ENCODE results near the gene RAD51B. TPM values are rescaled to one million over a fixed set of nuclear protein-coding genes. Genes with fewer than 3 reads are reported as not detected.

RAD51B gene
- total and polyA plus RNA-seq, 2 experiments from 2014 or later: 11.7 to 17.8 TPM

GRCh38 chr14:68124979-68125731, 305.6 kb downstream of the RAD51B start:
- no peaks in the 10 kb centered on the region for H3K9me3 ChIP-seq (ENCODE audit: low read depth)
- DNase-seq (ENCODE audit: low read depth in 1 of 2, low spot score in 1 of 2): peak in 1 of 2 donors; percentile 57
- H3K36me3 ChIP-seq: no peaks in the 10 kb centered on the region
- no peaks in the 10 kb centered on the region for H3K27me3 ChIP-seq
- no peaks in the 10 kb centered on the region for H3K4me1 ChIP-seq (ENCODE audit: low read depth)
- H3K27ac ChIP-seq: no peak overlapping the region
- TF ChIP-seq, protein P1, sequence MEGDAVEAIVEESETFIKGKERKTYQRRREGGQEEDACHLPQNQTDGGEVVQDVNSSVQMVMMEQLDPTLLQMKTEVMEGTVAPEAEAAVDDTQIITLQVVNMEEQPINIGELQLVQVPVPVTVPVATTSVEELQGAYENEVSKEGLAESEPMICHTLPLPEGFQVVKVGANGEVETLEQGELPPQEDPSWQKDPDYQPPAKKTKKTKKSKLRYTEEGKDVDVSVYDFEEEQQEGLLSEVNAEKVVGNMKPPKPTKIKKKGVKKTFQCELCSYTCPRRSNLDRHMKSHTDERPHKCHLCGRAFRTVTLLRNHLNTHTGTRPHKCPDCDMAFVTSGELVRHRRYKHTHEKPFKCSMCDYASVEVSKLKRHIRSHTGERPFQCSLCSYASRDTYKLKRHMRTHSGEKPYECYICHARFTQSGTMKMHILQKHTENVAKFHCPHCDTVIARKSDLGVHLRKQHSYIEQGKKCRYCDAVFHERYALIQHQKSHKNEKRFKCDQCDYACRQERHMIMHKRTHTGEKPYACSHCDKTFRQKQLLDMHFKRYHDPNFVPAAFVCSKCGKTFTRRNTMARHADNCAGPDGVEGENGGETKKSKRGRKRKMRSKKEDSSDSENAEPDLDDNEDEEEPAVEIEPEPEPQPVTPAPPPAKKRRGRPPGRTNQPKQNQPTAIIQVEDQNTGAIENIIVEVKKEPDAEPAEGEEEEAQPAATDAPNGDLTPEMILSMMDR (IDR thresholded peaks at IDR 0.05; ENCODE audit: low read depth, low read length): no peak
- no peak overlapping the region for H3K4me3 ChIP-seq

DNA sequence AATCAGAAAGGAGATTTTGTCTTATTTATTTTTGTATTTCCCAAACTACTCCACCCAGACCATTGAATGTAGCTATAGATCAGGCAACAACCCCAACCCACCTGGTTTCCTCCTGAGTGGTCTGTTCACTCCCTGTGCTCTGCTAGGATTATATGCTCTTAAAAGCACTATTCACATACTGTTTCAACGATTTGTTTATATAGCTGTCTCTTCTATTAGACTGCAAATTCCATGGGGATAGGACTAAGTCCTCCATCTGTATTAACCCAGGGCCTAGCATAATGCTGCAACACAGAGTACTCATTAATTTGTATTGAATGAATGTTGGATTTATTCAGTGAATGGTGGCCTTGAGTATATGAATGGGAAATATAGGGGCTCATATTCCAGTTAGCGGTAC, 307.6 kb downstream of the RAD51B start:
- Histone ChIP-seq H3K4me1 (ENCODE audit: low read depth) (no peaks in the 10 kb centered on the region), H3K27me3 (no peaks in the 10 kb centered on the region), H3K9me3 (ENCODE audit: low read depth) (no peaks in the 10 kb centered on the region), H3K36me3 (no peaks in the 10 kb centered on the region), H3K4me3 (no peak overlapping the region), H3K27ac (no peak overlapping the region)
- TF ChIP-seq, protein P1 (IDR thresholded peaks at IDR 0.05; ENCODE audit: low read depth, low read length): no peak
- DNase-seq (ENCODE audit: low read depth in 1 of 2, low spot score in 1 of 2): no peak

GRCh38 chr14:68131907-68132306, 312.3 kb downstream of the RAD51B start:
- H3K4me3 ChIP-seq: no peak overlapping the region
- H3K4me1 ChIP-seq (ENCODE audit: low read depth): no peaks in the 10 kb centered on the region
- no peaks in the 10 kb centered on the region for H3K36me3 ChIP-seq
- no peak for DNase-seq (ENCODE audit: low read depth in 1 of 2, low spot score in 1 of 2)
- no peak overlapping the region for H3K27ac ChIP-seq
- H3K9me3 ChIP-seq (ENCODE audit: low read depth): no peaks in the 10 kb centered on the region
- TF ChIP-seq, protein P1 (IDR thresholded peaks at IDR 0.05; ENCODE audit: low read depth, low read length): no peak
- H3K27me3 ChIP-seq: no peaks in the 10 kb centered on the region

DNA sequence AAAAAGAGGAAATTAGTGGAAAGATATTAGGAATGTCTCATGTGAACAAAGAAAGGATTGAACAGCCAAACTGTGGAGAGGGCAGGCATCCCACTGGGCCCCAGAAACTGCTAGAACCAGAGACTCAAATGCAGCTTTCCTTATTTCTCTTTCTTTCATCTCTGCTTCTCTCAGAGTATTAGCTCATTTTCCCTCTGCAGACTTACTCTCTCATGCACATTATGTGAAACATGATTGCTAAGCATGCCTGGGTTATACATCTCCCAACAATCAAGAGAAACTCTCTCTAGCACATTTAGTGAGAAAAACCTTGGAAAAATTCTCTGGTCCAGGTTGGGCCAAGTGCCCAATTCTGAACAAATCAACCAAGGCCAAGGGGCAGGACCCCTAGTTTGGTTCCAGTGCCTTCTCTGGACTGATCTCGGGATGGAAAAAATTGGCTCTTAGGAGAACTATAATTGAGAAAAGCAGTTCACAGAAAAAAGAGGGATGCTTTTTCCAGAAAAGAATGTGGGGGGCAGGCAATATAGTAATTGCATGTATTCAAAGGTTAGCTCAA, 313.1 kb downstream of the RAD51B start:
- DNase-seq (ENCODE audit: low read depth in 1 of 2, low spot score in 1 of 2): no peak
- Histone ChIP-seq H3K27me3 (no peaks in the 10 kb centered on the region), H3K4me1 (ENCODE audit: low read depth) (peaks cover 3% of the 10 kb centered on the region), H3K36me3 (no peaks in the 10 kb centered on the region), H3K27ac (no peak overlapping the region), H3K9me3 (ENCODE audit: low read depth) (no peaks in the 10 kb centered on the region), H3K4me3 (no peak overlapping the region)
- TF ChIP-seq, protein P1 (IDR thresholded peaks at IDR 0.05; ENCODE audit: low read depth, low read length): no peak

DNA sequence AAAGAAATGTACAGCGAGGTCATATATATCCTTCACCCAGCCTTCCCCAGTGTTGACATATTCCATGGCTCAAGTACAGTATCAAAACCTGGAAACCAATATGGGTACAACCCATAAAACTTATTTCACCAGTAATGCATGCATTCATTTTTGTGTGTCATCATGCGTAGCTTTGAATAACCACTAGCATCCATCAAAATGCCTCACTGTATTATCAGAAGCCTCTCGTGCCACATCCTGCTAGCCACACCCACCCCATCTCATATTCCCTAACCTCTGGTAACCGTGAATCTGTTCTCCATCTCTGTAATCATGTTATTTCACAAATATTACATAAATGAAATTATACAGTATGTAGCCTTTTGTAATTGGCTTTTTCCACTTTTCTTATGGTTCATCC, 314.3 kb downstream of the RAD51B start:
- no peaks in the 10 kb centered on the region for H3K36me3 ChIP-seq
- H3K4me3 ChIP-seq: no peak overlapping the region
- H3K27me3 ChIP-seq: no peaks in the 10 kb centered on the region
- no peak for DNase-seq (ENCODE audit: low read depth in 1 of 2, low spot score in 1 of 2)
- no peaks in the 10 kb centered on the region for H3K9me3 ChIP-seq (ENCODE audit: low read depth)
- H3K4me1 ChIP-seq (ENCODE audit: low read depth): peaks cover 12% of the 10 kb centered on the region
- TF ChIP-seq, protein P1 (IDR thresholded peaks at IDR 0.05; ENCODE audit: low read depth, low read length): no peak
- no peak overlapping the region for H3K27ac ChIP-seq
